Glomerular visceral epithelial cell (primary cell): ENCODE results near the gene ZNF367.

ENCODE experiments used
- DNase-seq: peaks from one replicate; pipeline ENCODE4 v3.0.0-alpha.2; 2016; ENCODE audit errors: extremely low spot score

The ZNF367 gene

DNA sequence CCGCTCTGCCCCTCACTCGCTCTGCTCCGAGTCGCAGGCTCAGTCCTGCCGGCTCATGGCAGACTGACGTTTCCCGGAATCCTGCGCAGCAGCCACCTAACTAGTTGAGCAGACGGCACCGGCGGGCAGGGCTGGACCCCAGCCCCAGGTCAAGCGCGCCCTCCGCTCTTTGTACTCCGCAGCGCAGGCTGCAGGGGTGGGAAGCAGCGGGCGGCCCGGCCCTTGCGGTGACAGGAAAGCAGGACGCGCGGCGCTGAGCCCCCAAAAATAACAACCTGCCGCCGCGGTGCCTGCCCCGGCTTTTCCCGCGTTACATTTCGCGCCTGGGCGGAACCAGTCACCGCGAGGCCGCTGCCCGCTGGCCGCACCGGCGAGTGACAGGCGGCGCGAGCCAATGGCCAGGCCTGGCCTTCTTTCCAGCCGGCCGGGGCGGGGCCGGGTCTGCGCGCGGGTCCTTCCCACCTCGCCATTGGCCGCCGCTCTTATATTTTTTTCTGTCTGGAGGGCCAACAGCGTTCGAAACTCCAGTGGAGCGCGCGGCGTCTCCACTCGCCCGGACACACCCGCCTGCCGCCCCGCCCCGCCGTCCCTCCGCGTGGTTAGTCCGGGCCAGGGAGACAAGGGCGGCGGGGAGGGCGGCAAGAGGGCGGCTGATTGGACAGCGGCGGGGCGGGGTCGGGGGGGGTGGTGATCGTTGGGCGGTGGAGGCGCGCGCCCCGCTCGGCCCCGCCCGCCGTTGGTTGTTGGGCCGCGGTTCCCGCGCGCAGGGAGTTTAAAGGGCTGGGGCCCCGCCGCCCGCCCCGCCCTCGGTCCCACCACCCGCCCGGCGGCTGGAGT lies at the start of gene ZNF367:
Gene ZNF367 (minus strand): TSS at position 288 of the 837 bp plus-strand sequence. CDS start 338 bp downstream, outside the sequence.
- DNase-seq = peak; percentile 99

DNA sequence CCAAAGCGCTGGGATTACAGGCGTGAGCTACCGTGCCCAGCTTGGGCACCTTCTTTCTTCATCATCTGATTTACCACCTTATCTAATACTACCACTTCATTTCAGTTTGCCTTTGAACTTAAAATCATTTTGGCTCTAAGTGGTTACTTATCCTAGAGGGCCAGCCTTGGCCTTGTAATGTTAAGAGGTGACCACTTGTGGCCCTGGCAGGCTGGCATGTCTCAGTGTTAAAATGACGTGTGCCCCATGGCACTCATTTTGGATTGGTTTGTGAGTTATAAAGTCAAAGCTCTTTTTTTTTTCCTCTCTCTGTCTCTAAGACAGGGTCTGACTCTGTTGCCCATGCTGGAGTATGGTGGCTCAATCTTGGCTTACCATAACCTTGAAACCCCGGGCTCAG lies 49.6 kb upstream of the ZNF367 start:
- DNase-seq = no peak

DNA sequence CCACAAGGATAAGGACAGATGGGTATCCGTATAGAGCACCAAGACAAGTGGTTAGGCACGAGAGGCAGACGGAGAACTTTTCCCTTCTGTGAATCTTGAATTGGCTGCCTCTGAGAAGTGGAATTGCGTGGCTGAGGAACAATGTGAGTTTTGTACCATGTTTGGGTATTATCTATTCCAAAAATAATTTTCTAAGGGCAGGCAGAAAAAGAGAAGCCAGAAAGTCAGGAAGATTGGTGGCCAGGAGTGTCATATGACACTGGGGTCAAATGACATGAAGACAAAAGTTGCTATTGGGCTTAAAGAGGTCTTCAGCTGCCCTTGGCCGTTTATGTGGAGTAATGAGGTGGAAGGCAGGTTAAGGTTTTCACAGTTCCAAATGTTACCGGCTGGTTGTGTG lies 46.3 kb upstream of the ZNF367 start:
- DNase-seq = no peak

DNA sequence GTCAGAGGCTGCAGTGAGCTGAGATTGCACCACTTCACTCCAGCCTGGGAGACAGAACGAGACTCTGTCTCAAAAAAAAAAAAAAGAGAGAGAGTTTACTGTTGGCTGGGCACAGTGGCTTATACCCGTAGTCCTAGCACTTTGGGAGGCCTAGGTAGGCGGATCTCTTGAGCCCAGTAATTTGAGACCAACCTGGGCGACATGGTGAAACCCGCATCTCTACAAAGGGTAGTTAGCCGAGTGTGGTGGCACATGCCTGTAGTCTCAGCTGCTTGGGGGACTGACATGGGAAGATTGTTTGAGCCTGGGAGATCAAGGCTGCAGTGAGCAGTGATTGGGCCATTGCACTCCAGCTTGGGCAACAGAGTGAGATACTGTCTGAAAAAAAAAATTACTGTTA lies 44.4 kb upstream of the ZNF367 start:
- DNase-seq = no peak

DNA sequence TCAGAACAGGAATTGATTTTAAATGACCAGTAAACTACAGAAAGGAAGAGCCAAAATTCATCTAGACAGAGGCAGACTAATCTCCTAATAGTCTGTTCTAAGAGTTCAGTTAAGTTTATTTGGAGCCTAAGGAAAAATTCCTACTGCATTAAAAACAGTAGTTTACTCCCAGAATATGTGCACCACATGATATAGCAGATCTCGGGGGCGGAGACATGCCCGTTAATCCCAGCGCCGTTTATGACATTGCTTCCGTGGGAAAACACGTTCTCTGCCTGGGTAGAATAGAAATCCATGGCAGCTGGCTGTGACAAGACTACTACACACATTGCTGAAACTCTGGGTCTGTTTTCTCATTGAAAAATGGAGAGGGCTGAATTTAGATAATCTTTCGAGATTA lies 43.2 kb upstream of the ZNF367 start:
- no peak for DNase-seq

DNA sequence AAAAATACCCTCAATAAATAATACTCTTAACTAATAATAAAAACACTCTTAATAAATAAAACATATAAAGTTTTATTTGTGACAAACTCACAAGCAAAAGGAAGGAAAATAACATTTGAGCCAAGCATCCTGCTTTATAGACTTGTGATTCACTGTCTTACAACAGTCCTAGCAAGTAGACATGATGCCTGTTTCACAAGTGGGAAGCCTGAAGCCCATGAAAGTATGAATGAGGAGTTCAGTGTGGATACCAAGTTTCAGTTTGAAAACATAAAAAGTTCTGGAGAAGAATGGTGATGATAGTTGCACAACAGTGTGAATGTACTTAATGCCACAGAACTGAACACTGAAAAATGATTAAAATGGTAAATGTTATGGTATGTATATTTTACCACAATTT lies 42.7 kb upstream of the ZNF367 start:
- no peak for DNase-seq

DNA sequence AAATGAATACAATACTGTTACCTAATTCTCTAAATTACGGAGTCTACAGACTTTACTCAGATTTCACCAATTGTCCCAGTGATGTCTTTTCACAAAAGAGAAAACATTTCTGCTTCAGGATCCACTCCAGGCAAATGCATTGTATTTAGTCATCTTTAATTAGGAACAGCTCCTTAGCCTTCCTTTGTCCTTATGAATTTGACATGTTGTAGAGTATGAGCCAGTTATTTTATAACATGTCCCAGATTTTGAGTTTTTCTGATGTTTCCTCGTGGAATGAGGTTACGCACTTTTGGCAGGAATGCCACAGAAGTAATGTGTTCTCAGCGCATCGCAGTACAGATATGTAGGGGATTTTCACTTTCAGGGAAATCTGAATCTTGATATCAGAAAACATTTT lies 42.3 kb upstream of the ZNF367 start:
- no peak for DNase-seq

DNA sequence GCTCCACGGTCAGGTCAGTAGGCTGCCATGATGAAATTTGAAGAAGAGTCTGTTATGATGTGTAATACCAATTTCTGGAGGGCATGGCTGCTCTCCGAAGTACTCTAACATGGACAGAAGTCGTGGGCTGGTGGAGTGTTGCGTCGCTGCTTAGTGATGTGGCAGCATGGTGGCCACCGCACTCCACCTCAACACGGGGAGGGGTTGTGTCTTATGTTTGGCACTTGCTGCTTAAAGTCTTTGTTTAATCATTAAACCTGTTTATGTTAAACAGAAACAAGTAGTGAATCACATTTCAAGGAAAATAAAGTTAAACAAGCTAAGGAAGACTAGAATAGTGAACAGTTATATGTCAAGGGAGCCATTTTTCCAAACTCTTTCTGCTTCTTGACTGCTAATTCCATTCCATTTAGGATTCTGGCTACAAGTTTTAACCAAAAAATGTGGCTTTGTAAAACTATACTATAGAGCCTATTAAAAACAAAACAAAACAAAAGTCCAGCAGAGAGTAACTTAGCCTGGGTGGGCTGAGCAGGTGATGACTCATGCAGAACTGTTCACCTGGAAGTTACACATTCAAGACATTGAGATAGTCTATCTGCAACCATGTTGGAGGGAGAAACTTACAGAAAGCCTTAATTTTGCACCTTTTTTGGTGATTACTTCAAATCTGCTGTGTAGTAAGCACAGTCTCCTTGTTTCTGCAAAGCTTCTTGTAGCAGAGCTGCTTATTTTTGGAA lies 41.3 kb upstream of the ZNF367 start:
- peak; percentile 30 for DNase-seq

DNA sequence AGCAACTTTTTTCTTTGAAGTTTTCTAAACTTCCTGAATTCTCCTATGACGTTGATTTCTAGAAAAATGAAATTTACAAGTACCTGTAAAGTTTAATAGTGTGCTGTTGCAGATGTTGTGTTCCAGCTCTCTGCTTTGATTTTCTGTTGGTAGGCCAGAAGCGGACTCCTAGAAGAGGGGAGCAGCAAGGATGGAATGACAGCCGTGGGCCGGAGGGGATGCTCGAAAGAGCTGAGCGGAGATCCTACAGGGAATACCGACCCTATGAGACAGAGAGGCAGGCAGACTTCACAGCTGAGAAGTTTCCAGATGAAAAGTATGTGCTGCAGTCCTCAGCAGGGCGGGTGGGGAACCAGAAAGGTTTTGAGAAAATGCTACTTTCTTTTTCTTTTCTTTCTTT lies 40.1 kb upstream of the ZNF367 start:
- no peak for DNase-seq

DNA sequence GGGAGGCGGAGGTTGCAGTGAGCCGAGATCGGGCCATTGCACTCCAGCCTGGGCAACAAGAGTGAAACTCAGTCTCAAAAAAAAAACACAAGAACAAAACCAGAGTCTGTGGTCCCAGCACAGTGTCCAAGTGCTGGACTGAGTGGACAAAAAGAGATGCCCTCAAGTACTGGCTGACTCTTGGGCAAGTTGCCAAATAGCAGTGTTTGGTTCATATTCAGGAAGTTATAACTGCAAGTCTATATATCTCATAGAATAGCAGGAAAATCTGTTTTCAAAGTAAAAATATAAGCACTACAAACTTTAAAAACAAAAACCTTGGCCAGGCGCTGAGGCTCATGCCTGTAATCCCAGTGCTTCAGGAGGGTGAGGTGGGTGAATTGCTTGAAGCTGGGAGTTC lies 39.1 kb upstream of the ZNF367 start:
- DNase-seq = peak; percentile 13

DNA sequence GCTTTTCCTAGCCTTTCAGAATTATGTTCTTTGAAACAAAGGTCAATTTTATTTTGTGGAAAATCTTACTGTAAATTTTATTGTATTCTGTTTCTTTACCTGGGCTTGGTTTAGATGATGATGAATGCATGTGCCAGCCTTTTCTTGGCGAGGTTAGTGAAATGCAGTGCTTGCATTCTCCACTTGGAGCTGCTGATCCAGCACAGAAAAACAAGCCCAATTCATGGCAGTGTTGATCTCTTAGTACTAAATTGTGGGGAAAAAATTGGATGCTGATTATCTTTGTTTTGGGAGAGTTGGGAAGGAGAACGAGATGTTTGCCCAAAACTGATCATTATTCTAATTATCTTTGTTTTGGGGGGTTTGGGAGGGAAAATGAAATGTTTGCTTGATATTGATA lies 35.5 kb upstream of the ZNF367 start:
- peak; percentile 58 for DNase-seq

DNA sequence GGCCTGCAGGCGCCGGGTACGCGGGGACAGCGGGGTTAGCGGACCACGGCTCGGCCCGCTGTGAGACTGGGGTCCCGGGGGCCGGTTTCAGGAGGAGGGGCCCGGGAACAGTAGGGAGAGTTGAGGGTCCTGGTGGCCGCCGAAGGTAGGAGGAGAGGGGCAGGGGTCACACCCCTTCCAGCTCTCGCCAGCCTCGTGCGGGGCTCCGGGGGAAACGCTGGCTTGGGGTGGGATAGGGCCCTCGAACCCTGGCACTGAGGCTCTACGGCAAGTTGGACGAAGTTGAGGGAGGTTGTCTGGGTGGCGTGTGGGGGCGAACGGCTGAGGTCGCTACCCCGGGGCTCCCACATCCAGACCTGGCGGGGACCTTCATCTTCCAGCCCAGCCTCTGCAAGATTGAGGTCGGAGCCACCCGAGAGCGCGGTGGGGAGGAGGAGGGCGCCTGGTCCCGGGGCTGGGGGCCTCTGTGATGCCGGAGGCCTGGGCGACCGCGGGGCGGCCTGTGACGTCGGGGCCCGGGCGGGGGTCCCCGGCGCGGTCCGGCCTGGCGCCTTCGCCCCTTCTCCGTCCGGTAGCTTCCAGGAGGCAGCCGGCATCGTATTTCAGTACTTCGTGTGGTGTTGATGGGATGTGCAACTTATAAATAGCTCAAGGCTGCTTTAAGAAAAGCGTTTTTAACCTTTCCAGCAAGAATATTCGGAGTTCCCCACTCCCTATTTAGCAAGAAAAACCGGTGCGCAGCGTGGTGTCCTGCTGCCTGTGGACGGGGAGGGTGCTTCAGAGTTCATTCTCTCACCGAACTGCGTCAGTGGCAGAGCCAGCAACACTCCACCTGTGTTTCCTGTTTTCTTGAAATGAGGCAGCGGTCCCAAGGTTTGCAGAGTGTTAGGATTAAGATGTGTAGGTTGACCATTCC lies 32.7 kb upstream of the ZNF367 start:
- DNase-seq = peak; percentile 46

DNA sequence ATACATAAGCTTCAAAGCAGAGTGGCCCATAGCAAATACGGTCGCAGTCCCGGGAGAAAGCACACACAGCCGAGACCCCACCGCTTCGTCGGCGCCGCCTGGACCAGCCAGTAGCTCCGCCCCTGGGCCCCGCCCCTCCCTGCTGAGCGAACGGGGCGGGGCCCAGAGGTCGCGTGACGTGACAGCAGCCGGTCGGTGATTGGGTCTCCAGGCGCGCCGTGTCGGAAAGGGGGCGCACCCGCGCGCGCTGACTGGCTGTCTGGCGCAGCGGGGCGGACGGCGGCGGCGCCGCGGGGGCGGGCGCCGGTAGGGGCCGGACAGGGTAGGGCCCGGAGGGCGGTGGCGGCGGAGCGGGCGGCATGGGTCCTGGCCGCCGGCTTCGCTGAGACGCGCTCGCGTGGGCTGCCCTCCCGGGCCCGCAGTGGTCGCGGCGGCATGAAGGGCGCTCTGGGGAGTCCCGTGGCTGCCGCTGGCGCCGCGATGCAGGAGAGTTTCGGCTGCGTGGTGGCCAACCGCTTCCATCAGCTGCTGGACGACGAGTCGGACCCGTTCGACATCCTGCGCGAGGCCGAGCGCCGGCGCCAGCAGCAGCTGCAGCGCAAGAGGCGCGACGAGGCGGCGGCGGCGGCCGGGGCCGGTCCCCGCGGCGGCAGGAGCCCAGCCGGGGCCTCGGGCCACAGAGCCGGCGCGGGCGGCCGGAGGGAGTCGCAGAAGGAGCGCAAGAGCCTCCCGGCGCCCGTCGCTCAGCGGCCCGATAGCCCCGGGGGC lies 31.9 kb upstream of the ZNF367 start, which contains the start of gene HABP4:
Gene HABP4 (plus strand): TSS at position 325 of the 768 bp plus-strand sequence. CDS start 111 bp downstream, at position 436.
- DNase-seq = peak; percentile 96

DNA sequence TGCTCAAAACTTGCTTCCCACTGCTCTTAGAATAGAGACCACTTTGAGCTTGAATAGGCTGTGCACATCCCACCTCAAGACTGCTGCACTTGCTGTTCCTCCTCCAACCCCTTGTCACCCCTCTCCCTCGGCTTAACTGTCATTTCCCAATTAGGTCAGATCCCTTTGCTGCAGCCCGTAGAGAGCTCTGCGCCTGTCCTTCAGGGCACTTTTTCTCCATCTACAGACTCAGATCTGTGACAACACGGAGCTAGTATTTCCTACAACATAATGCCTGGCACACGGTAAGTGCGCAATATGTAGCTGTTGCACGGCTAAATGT lies 31.3 kb upstream of the ZNF367 start:
- DNase-seq = no peak

DNA sequence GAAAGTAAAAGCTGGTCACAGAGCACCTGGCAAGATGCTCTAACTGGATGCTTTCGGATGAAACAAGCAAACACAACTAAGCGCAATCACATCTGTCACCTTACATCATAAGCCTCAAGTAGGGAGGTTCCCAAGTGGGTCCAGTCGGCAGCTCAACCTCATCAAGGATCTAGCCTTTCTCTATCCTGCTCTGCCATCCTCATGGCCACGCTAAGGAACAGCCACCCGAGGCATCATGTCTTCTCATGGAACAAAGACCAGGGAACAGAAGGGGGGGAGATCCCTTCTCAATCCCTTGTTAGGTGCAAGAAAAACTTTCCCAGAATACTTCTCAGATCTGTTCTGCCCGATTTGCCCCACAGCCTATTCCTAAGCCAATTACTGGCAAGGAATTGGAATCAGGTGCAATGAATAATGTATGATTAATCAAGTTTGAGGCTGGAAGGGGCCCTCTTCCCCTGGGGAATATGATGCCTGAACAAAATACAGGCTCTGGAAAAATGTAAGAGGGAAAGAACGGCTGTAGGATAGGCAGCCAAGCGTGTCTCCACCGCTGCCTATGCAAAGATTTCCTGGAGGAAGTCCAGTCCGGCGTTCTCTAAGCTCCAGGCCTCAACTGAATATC lies 30.5 kb upstream of the ZNF367 start:
- no peak for DNase-seq

DNA sequence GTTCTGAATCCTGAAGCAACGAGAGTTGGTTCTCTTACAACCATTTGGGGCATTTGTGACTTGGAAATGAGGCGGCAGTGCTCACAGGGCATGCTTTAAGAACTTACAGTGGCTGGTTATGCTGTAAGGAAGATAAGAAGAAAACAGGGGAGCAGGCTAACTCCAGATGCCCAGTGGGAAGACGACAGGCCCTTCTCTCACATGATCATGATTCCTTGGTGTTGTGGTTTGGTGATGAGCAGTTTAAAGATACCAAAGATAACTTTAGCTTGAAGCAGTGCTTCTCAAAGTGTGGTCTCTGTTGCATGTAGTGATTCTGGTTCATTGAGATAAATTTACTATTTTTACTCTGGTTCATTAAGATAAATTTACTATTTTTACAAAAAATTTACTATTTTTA lies 29.2 kb upstream of the ZNF367 start:
- DNase-seq = no peak

DNA sequence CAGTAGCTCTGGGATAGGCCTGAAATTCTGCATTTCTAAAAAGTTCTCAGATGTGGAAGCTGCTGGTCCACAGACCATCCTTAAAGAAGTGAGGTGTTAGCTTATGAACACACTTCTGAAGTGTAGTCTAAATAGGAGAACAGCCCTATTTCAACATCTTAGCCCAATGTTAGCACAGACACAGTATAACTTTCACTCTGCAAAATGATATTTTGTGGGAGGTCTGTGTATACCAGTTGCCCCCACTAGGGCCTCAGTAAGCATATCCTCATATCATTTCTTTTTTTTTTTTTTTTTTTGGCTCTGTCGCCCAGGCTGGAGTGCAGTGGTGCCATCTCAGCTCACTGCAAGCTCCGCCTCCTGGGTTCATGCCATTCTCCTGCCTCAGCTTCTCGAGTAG lies 24.3 kb upstream of the ZNF367 start:
- DNase-seq = no peak

DNA sequence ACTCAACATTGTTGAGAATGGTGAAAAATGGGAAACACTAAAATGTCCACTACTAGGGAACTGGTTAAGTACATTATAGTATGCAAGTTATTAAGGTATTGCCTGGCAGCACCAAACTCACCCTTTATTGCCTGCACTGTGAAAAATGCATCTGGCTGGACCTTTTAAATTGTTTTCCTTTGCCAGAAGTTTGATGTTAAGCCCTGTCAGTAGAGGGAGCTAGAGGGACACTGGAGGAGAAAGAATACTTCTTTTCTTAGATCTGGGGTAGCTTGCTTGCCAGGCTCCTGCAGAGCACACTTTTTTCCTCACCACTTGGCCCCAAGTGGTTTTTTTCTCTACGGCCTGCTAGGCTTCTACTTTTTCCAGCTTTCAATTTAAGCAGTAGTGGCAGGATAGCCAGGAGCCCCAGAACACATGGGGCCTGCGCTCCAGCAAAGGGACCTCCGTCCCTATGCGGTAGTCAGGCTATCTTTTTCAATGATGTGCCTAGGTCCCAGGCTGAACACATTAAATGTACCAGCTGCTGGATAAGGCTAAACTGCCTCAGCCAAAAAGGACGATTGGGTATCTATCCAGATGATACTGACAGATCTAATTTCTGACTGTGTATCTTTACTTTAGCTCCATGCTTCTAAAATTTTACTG lies 23.8 kb upstream of the ZNF367 start:
- peak; percentile 36 for DNase-seq

DNA sequence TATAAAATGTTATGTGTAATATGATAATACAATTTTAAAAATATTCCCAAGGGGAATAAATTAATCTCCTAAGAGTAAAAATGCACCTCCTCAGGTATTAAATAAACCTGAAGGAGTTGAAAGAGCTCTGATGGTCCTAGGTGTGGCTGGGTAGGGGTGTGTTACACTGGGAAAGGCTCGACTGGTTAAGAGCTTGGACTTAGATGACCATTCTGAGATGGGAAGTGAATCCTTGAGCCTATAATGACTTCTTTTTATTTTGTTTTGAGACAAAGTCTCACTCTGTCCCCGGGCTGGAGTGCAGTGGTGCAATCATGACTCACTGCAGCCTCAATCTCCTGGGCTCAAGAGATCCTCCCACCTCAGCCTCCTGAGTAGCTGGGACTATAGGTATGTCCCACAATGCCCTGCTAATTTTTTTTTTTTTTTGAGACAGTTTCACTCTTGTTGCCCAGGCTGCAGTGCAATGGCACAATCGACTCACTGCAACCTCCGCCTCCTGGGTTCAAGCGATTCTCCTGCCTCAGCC lies 22.6 kb upstream of the ZNF367 start:
- no peak for DNase-seq

DNA sequence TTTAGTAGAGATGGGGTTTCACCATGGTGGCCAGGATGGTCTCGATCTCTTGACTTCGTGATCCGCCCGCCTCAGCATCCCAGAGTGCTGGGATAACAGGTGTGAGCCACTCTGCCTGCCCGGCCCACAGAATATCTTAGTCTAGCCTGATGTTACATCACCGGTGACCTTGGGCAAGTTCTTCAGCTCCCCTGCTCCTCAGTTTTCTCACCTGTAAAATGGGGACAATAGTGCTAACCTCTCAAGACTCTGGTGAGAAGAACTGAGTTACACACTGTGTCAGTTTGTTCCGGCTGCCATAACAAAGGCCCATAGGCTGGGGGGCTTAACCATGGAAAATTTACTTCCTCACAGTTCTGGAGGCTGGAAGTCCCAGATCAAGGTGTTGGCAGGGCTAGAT lies 19.3 kb upstream of the ZNF367 start:
- no peak for DNase-seq
